ENCODE results near the gene HDDC3.

HDDC3 gene

DNA sequence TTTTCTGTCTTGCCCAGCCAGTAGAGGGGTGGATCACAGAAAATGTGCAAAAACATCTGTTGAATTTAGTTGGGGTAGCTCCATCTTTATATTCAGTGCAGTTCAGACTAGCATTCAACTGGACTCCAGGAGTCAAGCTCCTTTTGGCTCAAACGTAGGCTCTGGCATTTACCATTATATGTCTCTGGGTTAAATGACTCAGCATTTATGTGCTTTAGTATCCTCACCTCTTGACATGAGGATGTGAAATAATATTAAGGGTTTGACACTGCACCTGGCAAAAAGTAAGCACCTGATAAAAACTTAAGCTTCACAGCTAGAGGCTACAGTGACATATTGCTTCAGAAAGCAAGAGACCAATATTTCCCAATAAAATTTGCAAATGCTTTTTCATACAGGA lies 47.2 kb upstream of the HDDC3 start:
- TF ChIP-seq FOXM1 (IDR thresholded peaks at IDR 0.05; ENCODE audit: borderline replicate concordance, low read depth) (no peak), RAD21 (IDR thresholded peaks at IDR 0.05; ENCODE audit: low read depth) (no peak), EP300 (IDR thresholded peaks at IDR 0.05; ENCODE audit: borderline replicate concordance) (no peak), ZBTB7A (IDR thresholded peaks at IDR 0.05; ENCODE audit: low read depth) (no peak), EGR1 (IDR thresholded peaks at IDR 0.05) (no peak), TEAD4 (IDR thresholded peaks at IDR 0.05) (no peak), TCF12 (IDR thresholded peaks at IDR 0.05; ENCODE audit: low read depth) (no peak), TAF1 (IDR thresholded peaks at IDR 0.05; ENCODE audit: low read depth) (no peak)
- TF ChIP-seq, protein P1, sequence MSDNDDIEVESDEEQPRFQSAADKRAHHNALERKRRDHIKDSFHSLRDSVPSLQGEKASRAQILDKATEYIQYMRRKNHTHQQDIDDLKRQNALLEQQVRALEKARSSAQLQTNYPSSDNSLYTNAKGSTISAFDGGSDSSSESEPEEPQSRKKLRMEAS (IDR thresholded peaks at IDR 0.05), result no peak

DNA sequence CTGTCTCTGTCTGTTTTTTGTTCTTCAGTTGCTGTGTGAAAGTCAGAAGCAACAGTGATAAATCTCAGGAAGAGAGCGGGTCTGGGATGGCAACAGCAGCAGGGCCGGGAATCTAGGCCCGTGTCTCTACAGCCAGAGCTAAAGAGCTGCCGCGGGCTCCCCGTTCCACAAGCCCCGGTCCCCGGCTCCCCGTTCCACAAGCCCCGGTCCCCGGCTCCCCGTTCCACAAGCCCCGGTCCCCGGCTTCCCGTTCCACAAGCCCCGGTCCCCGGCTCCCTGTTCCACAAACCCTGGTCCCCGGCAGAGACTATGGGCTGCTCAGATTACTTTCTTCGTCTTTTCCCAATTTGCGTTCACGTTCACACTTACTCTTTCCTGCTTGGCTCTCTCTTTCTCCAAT lies 41.9 kb upstream of the HDDC3 start:
- TF ChIP-seq FOXM1 (IDR thresholded peaks at IDR 0.05; ENCODE audit: borderline replicate concordance, low read depth) (no peak), TCF12 (IDR thresholded peaks at IDR 0.05; ENCODE audit: low read depth) (no peak), EP300 (IDR thresholded peaks at IDR 0.05; ENCODE audit: borderline replicate concordance) (no peak), EGR1 (IDR thresholded peaks at IDR 0.05) (no peak), CREB1 (IDR thresholded peaks at IDR 0.05; ENCODE audit: low read depth) (no peak), YY1 (IDR thresholded peaks at IDR 0.05; ENCODE audit: low read depth) (no peak), ZBTB7A (IDR thresholded peaks at IDR 0.05; ENCODE audit: low read depth) (no peak), TEAD4 (IDR thresholded peaks at IDR 0.05) (no peak), CEBPB (IDR thresholded peaks at IDR 0.05) (no peak), RAD21 (IDR thresholded peaks at IDR 0.05; ENCODE audit: low read depth) (no peak), TAF1 (IDR thresholded peaks at IDR 0.05; ENCODE audit: low read depth) (no peak), NFIC (IDR thresholded peaks at IDR 0.05) (no peak)
- TF ChIP-seq, protein P1 (IDR thresholded peaks at IDR 0.05), result no peak
- TF ChIP-seq, protein P2, sequence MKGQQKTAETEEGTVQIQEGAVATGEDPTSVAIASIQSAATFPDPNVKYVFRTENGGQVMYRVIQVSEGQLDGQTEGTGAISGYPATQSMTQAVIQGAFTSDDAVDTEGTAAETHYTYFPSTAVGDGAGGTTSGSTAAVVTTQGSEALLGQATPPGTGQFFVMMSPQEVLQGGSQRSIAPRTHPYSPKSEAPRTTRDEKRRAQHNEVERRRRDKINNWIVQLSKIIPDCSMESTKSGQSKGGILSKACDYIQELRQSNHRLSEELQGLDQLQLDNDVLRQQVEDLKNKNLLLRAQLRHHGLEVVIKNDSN (IDR thresholded peaks at IDR 0.05), result no peak
- TF ChIP-seq, protein P3, sequence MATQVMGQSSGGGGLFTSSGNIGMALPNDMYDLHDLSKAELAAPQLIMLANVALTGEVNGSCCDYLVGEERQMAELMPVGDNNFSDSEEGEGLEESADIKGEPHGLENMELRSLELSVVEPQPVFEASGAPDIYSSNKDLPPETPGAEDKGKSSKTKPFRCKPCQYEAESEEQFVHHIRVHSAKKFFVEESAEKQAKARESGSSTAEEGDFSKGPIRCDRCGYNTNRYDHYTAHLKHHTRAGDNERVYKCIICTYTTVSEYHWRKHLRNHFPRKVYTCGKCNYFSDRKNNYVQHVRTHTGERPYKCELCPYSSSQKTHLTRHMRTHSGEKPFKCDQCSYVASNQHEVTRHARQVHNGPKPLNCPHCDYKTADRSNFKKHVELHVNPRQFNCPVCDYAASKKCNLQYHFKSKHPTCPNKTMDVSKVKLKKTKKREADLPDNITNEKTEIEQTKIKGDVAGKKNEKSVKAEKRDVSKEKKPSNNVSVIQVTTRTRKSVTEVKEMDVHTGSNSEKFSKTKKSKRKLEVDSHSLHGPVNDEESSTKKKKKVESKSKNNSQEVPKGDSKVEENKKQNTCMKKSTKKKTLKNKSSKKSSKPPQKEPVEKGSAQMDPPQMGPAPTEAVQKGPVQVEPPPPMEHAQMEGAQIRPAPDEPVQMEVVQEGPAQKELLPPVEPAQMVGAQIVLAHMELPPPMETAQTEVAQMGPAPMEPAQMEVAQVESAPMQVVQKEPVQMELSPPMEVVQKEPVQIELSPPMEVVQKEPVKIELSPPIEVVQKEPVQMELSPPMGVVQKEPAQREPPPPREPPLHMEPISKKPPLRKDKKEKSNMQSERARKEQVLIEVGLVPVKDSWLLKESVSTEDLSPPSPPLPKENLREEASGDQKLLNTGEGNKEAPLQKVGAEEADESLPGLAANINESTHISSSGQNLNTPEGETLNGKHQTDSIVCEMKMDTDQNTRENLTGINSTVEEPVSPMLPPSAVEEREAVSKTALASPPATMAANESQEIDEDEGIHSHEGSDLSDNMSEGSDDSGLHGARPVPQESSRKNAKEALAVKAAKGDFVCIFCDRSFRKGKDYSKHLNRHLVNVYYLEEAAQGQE (IDR thresholded peaks at IDR 0.05; ENCODE audit: low read depth), result no peak

DNA sequence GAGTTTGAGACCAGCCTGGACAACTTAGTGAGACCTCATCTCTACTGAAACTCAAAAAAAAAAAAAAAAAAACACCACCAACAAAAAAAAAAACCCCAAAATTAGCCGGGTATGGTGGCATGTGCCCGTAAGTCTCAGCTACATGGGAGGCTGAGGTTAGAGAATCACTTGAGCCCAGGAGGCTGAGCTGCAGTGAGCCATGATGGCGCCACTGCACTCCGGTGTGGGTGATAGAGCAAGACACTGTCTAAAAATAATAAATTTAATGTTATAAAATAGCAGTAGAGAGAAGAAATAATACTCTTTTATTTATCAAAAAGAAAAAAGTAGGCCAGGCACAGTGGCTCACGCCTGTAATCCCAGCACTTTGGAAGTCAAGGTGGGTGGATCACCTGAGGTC lies 39.8 kb upstream of the HDDC3 start:
- TF ChIP-seq CEBPB (IDR thresholded peaks at IDR 0.05), result no peak
- TF ChIP-seq, protein P2 (IDR thresholded peaks at IDR 0.05), result no peak
- TF ChIP-seq CREB1 (IDR thresholded peaks at IDR 0.05; ENCODE audit: low read depth), result no peak
- TF ChIP-seq TCF12 (IDR thresholded peaks at IDR 0.05; ENCODE audit: low read depth), result no peak
- TF ChIP-seq FOXM1 (IDR thresholded peaks at IDR 0.05; ENCODE audit: borderline replicate concordance, low read depth), result no peak
- TF ChIP-seq RAD21 (IDR thresholded peaks at IDR 0.05; ENCODE audit: low read depth), result no peak
- TF ChIP-seq NFIC (IDR thresholded peaks at IDR 0.05), result no peak
- TF ChIP-seq EGR1 (IDR thresholded peaks at IDR 0.05), result no peak
- TF ChIP-seq TEAD4 (IDR thresholded peaks at IDR 0.05), result no peak
- TF ChIP-seq TAF1 (IDR thresholded peaks at IDR 0.05; ENCODE audit: low read depth), result no peak
- TF ChIP-seq, protein P1 (IDR thresholded peaks at IDR 0.05), result no peak
- TF ChIP-seq YY1 (IDR thresholded peaks at IDR 0.05; ENCODE audit: low read depth), result no peak
- TF ChIP-seq, protein P3 (IDR thresholded peaks at IDR 0.05; ENCODE audit: low read depth), result no peak
- no peak for TF ChIP-seq EP300 (IDR thresholded peaks at IDR 0.05; ENCODE audit: borderline replicate concordance)

DNA sequence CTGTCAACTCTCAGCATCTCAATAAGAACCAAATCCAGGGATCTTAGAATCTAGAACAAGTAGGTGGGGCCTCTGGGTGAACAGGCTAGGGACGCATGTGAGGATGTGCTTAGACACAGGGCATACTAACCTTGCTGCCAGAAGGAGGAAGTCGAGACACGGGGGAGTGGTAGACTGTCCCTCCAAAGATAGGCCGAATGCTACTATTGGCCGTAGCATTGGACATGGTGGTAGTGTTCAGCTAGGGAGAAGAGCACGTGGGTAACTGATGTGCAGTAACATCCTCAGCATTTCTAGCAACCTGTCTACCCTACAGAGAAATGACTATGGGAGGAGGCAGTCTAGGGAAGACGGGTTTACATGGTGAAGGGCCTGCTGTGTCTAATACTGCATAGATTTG lies 37.9 kb upstream of the HDDC3 start:
- TF ChIP-seq CREB1 (IDR thresholded peaks at IDR 0.05; ENCODE audit: low read depth) (no peak), FOXM1 (IDR thresholded peaks at IDR 0.05; ENCODE audit: borderline replicate concordance, low read depth) (no peak), TCF12 (IDR thresholded peaks at IDR 0.05; ENCODE audit: low read depth) (no peak), YY1 (IDR thresholded peaks at IDR 0.05; ENCODE audit: low read depth) (no peak)

DNA sequence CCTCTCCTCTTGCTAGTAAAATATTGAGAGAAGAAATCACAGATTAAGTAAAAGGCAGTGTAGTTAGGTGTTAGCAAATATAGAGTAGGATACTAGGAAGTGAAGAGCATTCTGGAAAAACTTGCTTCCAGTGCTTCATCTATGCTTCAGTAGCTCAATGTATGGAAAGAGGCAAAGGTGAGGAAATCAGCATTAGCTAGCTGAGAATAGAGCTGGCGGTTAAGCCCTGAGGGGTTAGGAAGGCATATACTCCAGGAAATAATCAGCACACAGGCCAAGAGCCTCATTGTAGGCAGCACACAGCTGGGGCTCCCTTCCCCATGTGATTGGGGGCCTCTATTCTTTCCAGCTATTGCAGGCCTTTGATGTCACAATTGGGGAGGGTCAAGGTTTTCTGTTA lies 36.1 kb upstream of the HDDC3 start:
- TF ChIP-seq FOXM1 (IDR thresholded peaks at IDR 0.05; ENCODE audit: borderline replicate concordance, low read depth) (no peak), YY1 (IDR thresholded peaks at IDR 0.05; ENCODE audit: low read depth) (no peak), EGR1 (IDR thresholded peaks at IDR 0.05) (no peak), TCF12 (IDR thresholded peaks at IDR 0.05; ENCODE audit: low read depth) (no peak), TEAD4 (IDR thresholded peaks at IDR 0.05) (no peak), CEBPB (IDR thresholded peaks at IDR 0.05) (no peak), NFIC (IDR thresholded peaks at IDR 0.05) (no peak), CREB1 (IDR thresholded peaks at IDR 0.05; ENCODE audit: low read depth) (no peak), EP300 (IDR thresholded peaks at IDR 0.05; ENCODE audit: borderline replicate concordance) (no peak), ZBTB7A (IDR thresholded peaks at IDR 0.05; ENCODE audit: low read depth) (no peak)
- TF ChIP-seq, protein P2 (IDR thresholded peaks at IDR 0.05), result no peak
- TF ChIP-seq, protein P3 (IDR thresholded peaks at IDR 0.05; ENCODE audit: low read depth), result no peak
- TF ChIP-seq, protein P1 (IDR thresholded peaks at IDR 0.05), result no peak

Measured in Ishikawa (cell line).